Endothelial cell of umbilical vein (primary cell): ENCODE measurements around the gene SNX22. TPM values are rescaled to one million over a fixed set of nuclear protein-coding genes. Genes with fewer than 3 reads are reported as not detected.

Source experiments
- BruUV-seq: library from RNA; stranded (reverse); fragments of 400-500 nt; replicated peaks from 2 replicates; lab custom pipeline; 2021; lab: Mats Ljungman, UMichigan
- CTCF ChIA-PET: fragments of 300-600, 350-600 bp; sonication (Branson Sonifier 250); formaldehyde crosslinking; loops from one replicate; lab custom pipeline; 2021; ENCODE audit warnings: antibody characterized with exemption, inconsistent platforms; lab: Charles Lee
- POLR2A ChIA-PET: fragments of 300-600, 350-600 bp; sonication (Branson Sonifier 250); formaldehyde crosslinking; loops from one replicate; lab custom pipeline; 2021; ENCODE audit warnings: antibody characterized with exemption, inconsistent platforms; lab: Charles Lee
- DNase-seq: peaks from one replicate; pipeline ENCODE4 v3.0.0-alpha.2; 2011; ENCODE audit warnings: low read depth, low spot score
- FAIRE-seq: peaks from 2 replicates; lab custom pipeline; 2011; peaks lifted over from hg19 to GRCh38; lab: Jason Lieb, UNC
- H2AFZ ChIP-seq: 2 replicates; pipeline ENCODE4 v1.6.0; 2012; ENCODE audit warnings: low read depth, low read length, control low read depth, inconsistent platforms
- H3K27ac ChIP-seq: 2 replicates; pipeline ENCODE4 v1.5.1; 2011; ENCODE audit warnings: low read depth, mild to moderate bottlenecking, control low read depth, low read length, moderate library complexity; ENCODE audit not compliant: insufficient read depth
- H3K27me3 ChIP-seq, 2 experiments: 2 replicates each; pipeline versions ENCODE4 v1.6.0 to v1.6.1; 2011; ENCODE audit warnings: low read length in 2 of 2, mixed read lengths in 1 of 2; ENCODE audit not compliant: control insufficient read depth in 2 of 2, insufficient read depth in 2 of 2
- H3K36me3 ChIP-seq, 2 experiments: 2 replicates in 1 of 2; 3 replicates in 1 of 2; pipeline ENCODE4 v1.5.1; 2011; ENCODE audit warnings: low read length in 2 of 2, mild to moderate bottlenecking in 1 of 2, moderate library complexity in 1 of 2; ENCODE audit not compliant: control insufficient read depth in 2 of 2, insufficient read depth in 2 of 2; ENCODE audit errors: extremely low read depth in 1 of 2
- H3K4me1 ChIP-seq: 3 replicates; pipeline ENCODE4 v1.5.1; 2011; ENCODE audit warnings: mild to moderate bottlenecking, low read length; ENCODE audit not compliant: control insufficient read depth, insufficient read depth; ENCODE audit errors: extremely low read depth
- H3K4me2 ChIP-seq: 2 replicates; pipeline ENCODE4 v1.6.1; 2011; ENCODE audit warnings: low read length, control low read depth, mixed read lengths; ENCODE audit not compliant: insufficient read depth
- H3K4me3 ChIP-seq, 3 experiments: fragments of 200-600 bp in 1 of 3; sonication (generic), shearing (Covaris generic) in 1 of 3; replicated peaks in 1 of 3; 2 replicates each; pipeline ENCODE4 v1.5.1; 2011 to 2016; ENCODE audit warnings: control low read depth in 3 of 3, low read length in 3 of 3, mild to moderate bottlenecking in 2 of 3, inconsistent platforms in 1 of 3, low read depth in 1 of 3, moderate library complexity in 1 of 3; ENCODE audit not compliant: insufficient read depth in 1 of 3
- H3K79me2 ChIP-seq: 2 replicates; pipeline ENCODE4 v1.6.0; 2012; ENCODE audit warnings: low read length, inconsistent platforms; ENCODE audit not compliant: control insufficient read depth, insufficient read depth
- H3K9ac ChIP-seq: replicated peaks from 2 replicates; pipeline ENCODE3; 2011; ENCODE audit warnings: low read length, control low read depth; ENCODE audit not compliant: insufficient read depth; ENCODE audit errors: extremely low read depth
- H3K9me1 ChIP-seq: replicated peaks from 3 replicates; pipeline ENCODE4 v1.6.0; 2011; ENCODE audit warnings: mild to moderate bottlenecking, low read length; ENCODE audit not compliant: control insufficient read depth, insufficient read depth; ENCODE audit errors: extremely low read depth
- H3K9me3 ChIP-seq: replicated peaks from 2 replicates; pipeline ENCODE4 v1.5.1; 2012; ENCODE audit warnings: low read length, inconsistent platforms; ENCODE audit not compliant: control insufficient read depth, insufficient read depth
- H4K20me1 ChIP-seq: replicated peaks from 2 replicates; pipeline ENCODE3; 2011; ENCODE audit warnings: mild to moderate bottlenecking, low read length; ENCODE audit not compliant: control insufficient read depth, insufficient read depth; ENCODE audit errors: extremely low read depth
- EZH2 ChIP-seq: IDR thresholded peaks from 2 replicates; pipeline ENCODE4 v1.6.1; 2012; ENCODE audit warnings: borderline replicate concordance, low read depth, mild to moderate bottlenecking, moderate library complexity, low read length, inconsistent platforms; ENCODE audit not compliant: severe bottlenecking
- FOS ChIP-seq: IDR thresholded peaks from 2 replicates; pipeline ENCODE4 v1.6.1; 2011; ENCODE audit warnings: mild to moderate bottlenecking, low read length, moderate library complexity, borderline replicate concordance; ENCODE audit not compliant: insufficient read depth
- GATA2 ChIP-seq: IDR thresholded peaks from 2 replicates; pipeline ENCODE4 v1.7.0; 2011; ENCODE audit warnings: low read depth, mild to moderate bottlenecking, moderate library complexity, mixed read lengths, low read length; ENCODE audit not compliant: insufficient read length, insufficient read depth
- JUN ChIP-seq: IDR thresholded peaks from 2 replicates; pipeline ENCODE4 v1.6.1; 2011; ENCODE audit warnings: borderline replicate concordance, low read depth; ENCODE audit not compliant: insufficient read length, insufficient read depth
- MAX ChIP-seq: IDR thresholded peaks from 2 replicates; pipeline ENCODE4 v1.6.1; 2011; ENCODE audit not compliant: insufficient read depth, insufficient read length
- MYC ChIP-seq: IDR thresholded peaks from one replicate; pipeline ENCODE4 v1.6.1; 2011; ENCODE audit warnings: mild to moderate bottlenecking, low read depth, low read length
- dilution Hi-C: fragments of 300-500 bp; cut with MboI; formaldehyde crosslinking; loops from one replicate; pipeline ENCODE4 v1.15.0; 2019; ENCODE audit warnings: low sequenced_read_pairs; ENCODE audit not compliant: extremely low pct_ligation_motif_present
- intact Hi-C: fragments of 100-400 bp; cut with micrococcal nuclease; formaldehyde crosslinking; loops from one replicate; pipeline ENCODE4 v1.10.0; 2022
- polyA plus RNA-seq, 4 experiments: library from polyadenylated mRNA; depleted of rRNA in 3 of 4; stranded (reverse) in 3 of 4; unstranded in 1 of 4; fragments of >200 nt; gene quantifications; 2 replicates each; pipeline versions ENCODE4 v1.2.1 to v1.2.3, GENCODE V29; 2011 to 2012; ENCODE audit warnings: missing spikeins in 1 of 4
- small RNA-seq: library from RNA; depleted of rRNA; stranded (forward); fragments of <200 nt; gene quantifications from one replicate; pipeline ENCODE3, GENCODE V24; 2012; ENCODE audit warnings: low replicate concordance, low read depth; ENCODE audit not compliant: insufficient read depth, insufficient read length
- total RNA-seq: library from RNA; stranded (reverse); gene quantifications from 2 replicates; pipeline ENCODE4 v1.2.3, GENCODE V29; 2021

Gene SNX22
- total and polyA plus RNA-seq, 2 donors (not counting 3 experiments of a cell fraction or from before 2014, with no cell fraction given): 0.14 to 0.73 TPM

DNA sequence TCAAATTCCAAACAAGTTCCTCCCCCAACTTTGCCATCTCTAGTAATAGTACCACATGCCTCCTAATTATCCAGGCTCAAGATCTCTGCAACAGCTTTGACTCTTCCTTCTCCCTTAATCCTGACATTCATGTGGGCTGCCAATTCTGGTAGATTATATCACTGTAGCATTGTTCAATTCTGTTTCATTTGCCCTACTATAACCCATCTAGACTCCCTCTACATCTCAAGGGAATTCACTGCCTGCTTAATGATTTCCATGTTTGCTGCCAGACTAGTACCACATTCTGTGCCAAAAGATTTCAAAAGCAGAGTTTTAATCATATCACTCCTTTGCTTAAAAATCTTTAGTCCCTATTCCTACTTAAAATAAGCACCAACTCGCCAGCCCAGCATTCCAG, 45.9 kb downstream of the SNX22 start:
- dilution Hi-C loops: no loop called here
- no peaks in the 10 kb centered on the region for H3K9me1 ChIP-seq
- BruUV-seq: no TSS peak
- no peak overlapping the region for H3K4me3 ChIP-seq
- H2AFZ ChIP-seq: no peak overlapping the region
- H3K79me2 ChIP-seq: no peaks in the 10 kb centered on the region
- no peaks in the 10 kb centered on the region for H4K20me1 ChIP-seq
- DNase-seq (no peak), FAIRE-seq (no peak)
- no peaks in the 10 kb centered on the region for H3K27me3 ChIP-seq
- CTCF ChIA-PET: interaction anchor here (2.5 kb wide), 1 partner anchor 18 kb away, joined by 9 read pairs; no protein-coding TSS in a partner anchor
- no peak overlapping the region for H3K27ac ChIP-seq
- H3K9ac ChIP-seq: no peak overlapping the region
- intact Hi-C loops: no loop called here
- no peaks in the 10 kb centered on the region for H3K4me1 ChIP-seq
- H3K9me3 ChIP-seq: no peaks in the 10 kb centered on the region
- POLR2A ChIA-PET: no interaction called here
- no peak for TF ChIP-seq GATA2
- TF ChIP-seq MAX: no peak
- TF ChIP-seq JUN: no peak
- no peak for TF ChIP-seq FOS
- no peak for TF ChIP-seq MYC
- TF ChIP-seq EZH2: no peak
- peaks cover 0 to 4% of the 10 kb centered on the region in 2 experiments for H3K36me3 ChIP-seq
- no peak overlapping the region for H3K4me2 ChIP-seq

DNA sequence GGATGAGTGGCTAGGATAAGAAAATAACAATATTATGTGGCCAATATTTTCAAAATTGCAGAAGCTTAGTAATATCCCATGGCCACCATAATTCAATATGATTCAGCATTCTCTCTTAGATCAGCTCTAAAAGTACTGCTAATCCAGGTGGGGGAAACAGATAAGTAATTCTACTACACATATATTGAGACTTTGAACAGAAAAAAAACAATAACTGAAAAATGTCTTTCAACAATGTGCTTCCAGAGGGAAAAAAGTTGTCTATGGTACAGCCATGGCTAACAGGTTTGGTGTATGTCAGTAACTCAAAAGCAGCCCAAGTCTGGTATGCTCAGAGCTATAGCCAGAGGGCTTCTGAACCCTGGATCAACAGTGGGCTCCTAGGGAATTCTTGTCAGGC, 53.7 kb downstream of the SNX22 start:
- no peaks in the 10 kb centered on the region for H3K27me3 ChIP-seq
- no peak overlapping the region for H3K4me2 ChIP-seq
- no peak overlapping the region for H3K27ac ChIP-seq
- TF ChIP-seq MYC: no peak
- H3K9me3 ChIP-seq: no peaks in the 10 kb centered on the region
- intact Hi-C loops: no loop called here
- H3K9ac ChIP-seq: no peak overlapping the region
- H3K79me2 ChIP-seq: no peaks in the 10 kb centered on the region
- H3K4me1 ChIP-seq: peaks cover 2% of the 10 kb centered on the region
- no peak overlapping the region for H2AFZ ChIP-seq
- CTCF ChIA-PET: interaction anchor here (0.9 to 1.9 kb wide), 3 partner anchors 42 to 151 kb away, joined by 3 to 9 read pairs (median 3); partner anchors contain the start of genes CSNK1G1 and PPIB
- peaks cover 0 to 8% of the 10 kb centered on the region in 2 experiments for H3K36me3 ChIP-seq
- DNase-seq: no peak
- POLR2A ChIA-PET: no interaction called here
- BruUV-seq: no TSS peak
- dilution Hi-C loops: no loop called here
- no peaks in the 10 kb centered on the region for H3K9me1 ChIP-seq
- no peaks in the 10 kb centered on the region for H4K20me1 ChIP-seq
- H3K4me3 ChIP-seq: no peak overlapping the region
- FAIRE-seq: no peak

Small RNA genes within 50 kb of the gene (small RNA-seq; reads per million reads assigned to genes)
- gene RF00019: not detected

Other genes with a start within 250 kb of the SNX22 start
- gene DAPK2, start 105.2 kb upstream of the SNX22 start, total RNA-seq: 6.7 and 7.5 TPM in 2 replicates
- 2.8 and 2.9 TPM in 2 replicates for gene DAPK2, start 105.2 kb upstream of the SNX22 start, polyA plus RNA-seq
- gene CIAO2A, start 57.9 kb upstream of the SNX22 start, total RNA-seq: 55.3 and 59.2 TPM in 2 replicates
- 31.5 and 37.1 TPM in 2 replicates for gene CIAO2A, start 57.9 kb upstream of the SNX22 start, polyA plus RNA-seq
- 110 and 113 TPM in 2 replicates for gene SNX1, start 55.7 kb upstream of the SNX22 start, total RNA-seq
- gene SNX1, start 55.7 kb upstream of the SNX22 start, polyA plus RNA-seq: 52.1 and 56.0 TPM in 2 replicates
- 818 and 840 TPM in 2 replicates for gene PPIB, start 11.3 kb downstream of the SNX22 start, total RNA-seq
- gene PPIB, start 11.3 kb downstream of the SNX22 start, polyA plus RNA-seq: 1,157 and 1,240 TPM in 2 replicates
- 25.9 and 31.7 TPM in 2 replicates for gene CSNK1G1, start 204.4 kb downstream of the SNX22 start, total RNA-seq
- gene CSNK1G1, start 204.4 kb downstream of the SNX22 start, polyA plus RNA-seq: 7.9 and 9.0 TPM in 2 replicates
- 54.7 and 65.7 TPM in 2 replicates for gene PCLAF, start 229.7 kb downstream of the SNX22 start, total RNA-seq
- 36.1 and 55.2 TPM in 2 replicates for gene PCLAF, start 229.7 kb downstream of the SNX22 start, polyA plus RNA-seq
- 29.8 and 31.1 TPM in 2 replicates for gene TRIP4, start 236.1 kb downstream of the SNX22 start, total RNA-seq
- gene TRIP4, start 236.1 kb downstream of the SNX22 start, polyA plus RNA-seq: 9.4 and 10.9 TPM in 2 replicates